Liver (tissue), 9 donors: Measurements from ENCODE around the gene AOPEP. TPM values are rescaled to one million over a fixed set of nuclear protein-coding genes. Genes with fewer than 3 reads are reported as not detected.

Experiments used
- DNase-seq: peaks from one replicate; pipeline ENCODE4 v3.0.0-alpha.2; 2017; ENCODE audit warnings: low spot score
- H3K27ac ChIP-seq, 2 donors: one replicate each; pipeline ENCODE4 v1.7.0; 2013; ENCODE audit warnings: inconsistent platforms in 2 of 2, low read length in 2 of 2, control low read depth in 1 of 2, low read depth in 1 of 2, mild to moderate bottlenecking in 1 of 2
- H3K27me3 ChIP-seq, 4 donors: one replicate each; pipeline versions ENCODE4 v1.6.1 to v1.7.0; 2013; ENCODE audit warnings: low read length in 3 of 4, inconsistent platforms in 1 of 4, mild to moderate bottlenecking in 1 of 4, moderate library complexity in 1 of 4; ENCODE audit not compliant: control insufficient read depth in 4 of 4, insufficient read depth in 4 of 4
- H3K36me3 ChIP-seq, 4 donors: one replicate each; pipeline versions ENCODE4 v1.6.1 to v1.7.0; 2013; ENCODE audit warnings: low read length in 3 of 4, mild to moderate bottlenecking in 3 of 4, low read depth in 1 of 4, moderate library complexity in 1 of 4; ENCODE audit not compliant: control insufficient read depth in 4 of 4, insufficient read depth in 3 of 4
- H3K4me1 ChIP-seq, 4 donors: one replicate each; pipeline versions ENCODE4 v1.6.1 to v1.7.0; 2013; ENCODE audit warnings: low read length in 3 of 4, mild to moderate bottlenecking in 3 of 4, moderate library complexity in 1 of 4; ENCODE audit not compliant: control insufficient read depth in 4 of 4, insufficient read depth in 4 of 4
- H3K4me3 ChIP-seq, 3 donors: one replicate each; pipeline versions ENCODE4 v1.6.1 to v1.7.0; 2013; ENCODE audit warnings: low read length in 3 of 3, control low read depth in 1 of 3, low read depth in 1 of 3, mild to moderate bottlenecking in 1 of 3
- H3K9ac ChIP-seq, 2 donors: one replicate each; pipeline ENCODE4 v1.7.0; 2013; ENCODE audit warnings: low read length in 2 of 2, mild to moderate bottlenecking in 2 of 2, moderate library complexity in 2 of 2, control low read depth in 1 of 2, low read depth in 1 of 2
- H3K9me3 ChIP-seq, 4 donors: one replicate each; pipeline versions ENCODE4 v1.6.1 to v1.7.0; 2013; ENCODE audit warnings: low read length in 3 of 4; ENCODE audit not compliant: control insufficient read depth in 4 of 4
- ATF3 ChIP-seq: IDR thresholded peaks from 2 replicates; pipeline ENCODE4 v1.6.1; 2016; ENCODE audit warnings: antibody characterized with exemption
- EGR1 ChIP-seq, 2 donors: IDR thresholded peaks; 2 replicates each; pipeline ENCODE4 v1.6.1; 2016 to 2018; ENCODE audit warnings: antibody characterized with exemption in 2 of 2, low read depth in 2 of 2
- FOXA1 ChIP-seq: IDR thresholded peaks from 2 replicates; pipeline ENCODE4 v1.6.1; 2016; ENCODE audit warnings: antibody characterized with exemption
- FOXA2 ChIP-seq: IDR thresholded peaks from 2 replicates; pipeline ENCODE4 v1.6.1; 2016; ENCODE audit warnings: antibody characterized with exemption
- GABPA ChIP-seq, 2 donors: IDR thresholded peaks in 1 of 2; conservative IDR thresholded peaks in 1 of 2; 2 replicates each; pipeline ENCODE4 v1.6.1; 2016; ENCODE audit warnings: antibody characterized with exemption in 2 of 2, mild to moderate bottlenecking in 1 of 2, moderate library complexity in 1 of 2
- HNF4A ChIP-seq, 2 donors: conservative IDR thresholded peaks; 2 replicates each; pipeline ENCODE4 v1.6.1; 2016; ENCODE audit warnings: antibody characterized with exemption in 2 of 2, mild to moderate bottlenecking in 2 of 2
- HNF4G ChIP-seq: IDR thresholded peaks from 2 replicates; pipeline ENCODE4 v1.6.1; 2016; ENCODE audit warnings: antibody characterized with exemption
- JUND ChIP-seq, 2 donors: IDR thresholded peaks; 2 replicates each; pipeline ENCODE4 v1.6.1; 2016; ENCODE audit warnings: antibody characterized with exemption in 2 of 2
- MAX ChIP-seq: IDR thresholded peaks from 2 replicates; pipeline ENCODE4 v1.6.1; 2016; ENCODE audit warnings: antibody characterized with exemption
- NR2F2 ChIP-seq: IDR thresholded peaks from 2 replicates; pipeline ENCODE4 v1.6.1; 2016; ENCODE audit warnings: antibody characterized with exemption
- RAD21 ChIP-seq, 2 donors: IDR thresholded peaks; 2 replicates each; pipeline ENCODE4 v1.6.1; 2016; ENCODE audit warnings: antibody characterized with exemption in 2 of 2, mild to moderate bottlenecking in 2 of 2
- REST ChIP-seq: IDR thresholded peaks from 2 replicates; pipeline ENCODE4 v1.6.1; 2016; ENCODE audit warnings: antibody characterized with exemption, mild to moderate bottlenecking
- RXRA ChIP-seq, 2 donors: IDR thresholded peaks; 2 replicates each; pipeline ENCODE4 v1.6.1; 2017 to 2018; ENCODE audit warnings: antibody characterized with exemption in 2 of 2, mild to moderate bottlenecking in 1 of 2
- SP1 ChIP-seq: IDR thresholded peaks from 2 replicates; pipeline ENCODE4 v1.6.1; 2018; ENCODE audit warnings: antibody characterized with exemption, mild to moderate bottlenecking
- TAF1 ChIP-seq: conservative IDR thresholded peaks from 2 replicates; pipeline ENCODE4 v1.6.1; 2016; ENCODE audit warnings: antibody characterized with exemption, mild to moderate bottlenecking
- YY1 ChIP-seq: IDR thresholded peaks from 2 replicates; pipeline ENCODE4 v1.6.1; 2016; ENCODE audit warnings: antibody characterized with exemption, mild to moderate bottlenecking
- ZBTB33 ChIP-seq: IDR thresholded peaks from 2 replicates; pipeline ENCODE4 v1.6.1; 2016; ENCODE audit warnings: antibody characterized with exemption
- WGBS: extraction: QIAGEN DNeasy Blood & Tissue Kit; methylation state at CpG from one replicate; pipeline ENCODE4 v1.1.7; 2013; 5-methylcytosine and 5-hydroxymethylcytosine counted together
- polyA plus RNA-seq, 2 donors: library from polyadenylated mRNA; stranded (reverse) in 1 of 2; unstranded in 1 of 2; fragments of 200-250 nt in 1 of 2; fragments of >200 nt in 1 of 2; fragmentation: Nextera tagmentation in 1 of 2; extraction: Ambion mirVana in 1 of 2; gene quantifications; one replicate each; pipeline versions ENCODE4 v1.2.1 to v1.2.3, GENCODE V29; 2013 to 2015
- total RNA-seq, 2 donors: library from RNA; depleted of rRNA; stranded (reverse); fragments of >200 nt; gene quantifications; one replicate each; pipeline ENCODE4 v1.2.3, GENCODE V29; 2014
- TF ChIP-seq, protein P1 (sequence below): fragments of 150-350 bp; IDR thresholded peaks from 2 replicates; pipeline ENCODE4 v1.5.1; 2017; ENCODE audit warnings: improper control_type of control experiment, low read depth, low read length; ENCODE audit not compliant: missing input control
- donor health status: healthy.
- donor health status: healthy.
- donor health status: healthy.
- donor health status: healthy.
- donor health status: healthy.

Gene AOPEP
- total and polyA plus RNA-seq, 4 donors, result 22.2 to 77.1 (median 34.8) TPM

- WGBS, result 97% methylated on average over 11 of the region's 11 CpGs
- no peak for DNase-seq
- Histone ChIP-seq H3K36me3 (no peaks in the 10 kb centered on the region), H3K9ac (no peak overlapping the region), H3K27me3 (no peaks in the 10 kb centered on the region), H3K27ac (no peak overlapping the region), H3K4me3 (no peak overlapping the region), H3K9me3 (no peaks in the 10 kb centered on the region), H3K4me1 (no peaks in the 10 kb centered on the region)
- TF ChIP-seq HNF4A (conservative IDR thresholded peaks at IDR 0.05), result no peak
- no peak for TF ChIP-seq EGR1 (IDR thresholded peaks at IDR 0.05; ENCODE audit: low read depth in 2 of 2)
- no peak for TF ChIP-seq YY1
- TF ChIP-seq FOXA1, result no peak
- TF ChIP-seq, protein P1, sequence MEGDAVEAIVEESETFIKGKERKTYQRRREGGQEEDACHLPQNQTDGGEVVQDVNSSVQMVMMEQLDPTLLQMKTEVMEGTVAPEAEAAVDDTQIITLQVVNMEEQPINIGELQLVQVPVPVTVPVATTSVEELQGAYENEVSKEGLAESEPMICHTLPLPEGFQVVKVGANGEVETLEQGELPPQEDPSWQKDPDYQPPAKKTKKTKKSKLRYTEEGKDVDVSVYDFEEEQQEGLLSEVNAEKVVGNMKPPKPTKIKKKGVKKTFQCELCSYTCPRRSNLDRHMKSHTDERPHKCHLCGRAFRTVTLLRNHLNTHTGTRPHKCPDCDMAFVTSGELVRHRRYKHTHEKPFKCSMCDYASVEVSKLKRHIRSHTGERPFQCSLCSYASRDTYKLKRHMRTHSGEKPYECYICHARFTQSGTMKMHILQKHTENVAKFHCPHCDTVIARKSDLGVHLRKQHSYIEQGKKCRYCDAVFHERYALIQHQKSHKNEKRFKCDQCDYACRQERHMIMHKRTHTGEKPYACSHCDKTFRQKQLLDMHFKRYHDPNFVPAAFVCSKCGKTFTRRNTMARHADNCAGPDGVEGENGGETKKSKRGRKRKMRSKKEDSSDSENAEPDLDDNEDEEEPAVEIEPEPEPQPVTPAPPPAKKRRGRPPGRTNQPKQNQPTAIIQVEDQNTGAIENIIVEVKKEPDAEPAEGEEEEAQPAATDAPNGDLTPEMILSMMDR, result no peak
- TF ChIP-seq RAD21 (IDR thresholded peaks at IDR 0.05), result no peak
- no peak for TF ChIP-seq ZBTB33
- no peak for TF ChIP-seq NR2F2
- no peak for TF ChIP-seq TAF1
- TF ChIP-seq REST, result no peak
- no peak for TF ChIP-seq ATF3
- TF ChIP-seq RXRA (IDR thresholded peaks at IDR 0.05), result no peak
- TF ChIP-seq HNF4G, result no peak
- no peak for TF ChIP-seq GABPA (IDR thresholded peaks at IDR 0.05 in 1 of 2, conservative IDR thresholded peaks at IDR 0.05 in 1 of 2)
- TF ChIP-seq SP1, result no peak
- TF ChIP-seq MAX, result no peak
- TF ChIP-seq FOXA2, result no peak
- TF ChIP-seq JUND (IDR thresholded peaks at IDR 0.05), result no peak
Observed at GRCh38 chr9:94911986-94912635, 185.6 kb downstream of the AOPEP start.
